ENCODE measurements around the gene ZFP2.

- TF ChIP-seq, protein P1, sequence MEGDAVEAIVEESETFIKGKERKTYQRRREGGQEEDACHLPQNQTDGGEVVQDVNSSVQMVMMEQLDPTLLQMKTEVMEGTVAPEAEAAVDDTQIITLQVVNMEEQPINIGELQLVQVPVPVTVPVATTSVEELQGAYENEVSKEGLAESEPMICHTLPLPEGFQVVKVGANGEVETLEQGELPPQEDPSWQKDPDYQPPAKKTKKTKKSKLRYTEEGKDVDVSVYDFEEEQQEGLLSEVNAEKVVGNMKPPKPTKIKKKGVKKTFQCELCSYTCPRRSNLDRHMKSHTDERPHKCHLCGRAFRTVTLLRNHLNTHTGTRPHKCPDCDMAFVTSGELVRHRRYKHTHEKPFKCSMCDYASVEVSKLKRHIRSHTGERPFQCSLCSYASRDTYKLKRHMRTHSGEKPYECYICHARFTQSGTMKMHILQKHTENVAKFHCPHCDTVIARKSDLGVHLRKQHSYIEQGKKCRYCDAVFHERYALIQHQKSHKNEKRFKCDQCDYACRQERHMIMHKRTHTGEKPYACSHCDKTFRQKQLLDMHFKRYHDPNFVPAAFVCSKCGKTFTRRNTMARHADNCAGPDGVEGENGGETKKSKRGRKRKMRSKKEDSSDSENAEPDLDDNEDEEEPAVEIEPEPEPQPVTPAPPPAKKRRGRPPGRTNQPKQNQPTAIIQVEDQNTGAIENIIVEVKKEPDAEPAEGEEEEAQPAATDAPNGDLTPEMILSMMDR (conservative IDR thresholded peaks at IDR 0.05; ENCODE audit: low read length), result no peak
- no peak for TF ChIP-seq EZH2phosphoT487 (IDR thresholded peaks at IDR 0.05; ENCODE audit: borderline replicate concordance, low read depth, low read length)
These were observed at the start of gene ZFP2 for GRCh38 chr5:178895615-178896571.

Data from OCI-LY7 (cell line).